Activated CD4-positive, alpha-beta T cell treated with anti-CD3 and anti-CD28 coated beads for 48 hours (primary cell): ENCODE results near the gene C12orf57.
A peak's percentile ranks its signal among the peaks of the same experiment; 100 is the strongest.

Experiments
- DNase-seq: peaks from one replicate; pipeline ENCODE4 v3.0.0-alpha.2; 2020

Gene C12orf57

GRCh38 chr12:6966351-6966750, 22.5 kb downstream of the C12orf57 start:
- no peak for DNase-seq

GRCh38 chr12:6967651-6968100, 23.9 kb downstream of the C12orf57 start:
- DNase-seq: peak; percentile 2

GRCh38 chr12:6968426-6968825, 24.6 kb downstream of the C12orf57 start:
- peak; percentile 3 for DNase-seq

- DNase-seq: peak; percentile 38
Measured at GRCh38 chr12:6970096-6970527, 26.3 kb downstream of the C12orf57 start.

GRCh38 chr12:6974180-6974579, 30.4 kb downstream of the C12orf57 start:
- no peak for DNase-seq

GRCh38 chr12:6975297-6976032, 31.6 kb downstream of the C12orf57 start:
- no peak for DNase-seq

GRCh38 chr12:6977653-6978052, 33.8 kb downstream of the C12orf57 start:
- DNase-seq: no peak

GRCh38 chr12:6978188-6978587, 34.4 kb downstream of the C12orf57 start:
- DNase-seq: no peak

GRCh38 chr12:6978611-6979011, 34.8 kb downstream of the C12orf57 start:
- DNase-seq: no peak

- no peak for DNase-seq
Measured at GRCh38 chr12:6979021-6979420, 35.2 kb downstream of the C12orf57 start.

GRCh38 chr12:6979453-6979852, 35.6 kb downstream of the C12orf57 start:
- DNase-seq: no peak

GRCh38 chr12:6980075-6980474, 36.3 kb downstream of the C12orf57 start:
- DNase-seq: no peak

- DNase-seq: no peak
Measured at GRCh38 chr12:6980740-6981139, 36.9 kb downstream of the C12orf57 start.

- no peak for DNase-seq
Measured at GRCh38 chr12:6981152-6982052, 37.6 kb downstream of the C12orf57 start.

- no peak for DNase-seq
Measured at GRCh38 chr12:6982532-6982931, 38.7 kb downstream of the C12orf57 start.

- DNase-seq: no peak
Measured at GRCh38 chr12:6987956-6988553, 44.2 kb downstream of the C12orf57 start.
